Stimulated activated CD4-positive, alpha-beta T cell treated with anti-CD3 and anti-CD28 coated beads, Interleukin-15, amount 100 ng/mL, for 48 hours (primary cell): ENCODE results near the gene OR10R2.
"Not testable (repeated sequence)": the region's sequence is repeated elsewhere in the genome, so short reads cannot be mapped to it uniquely, and the experiment has no call there.

Source experiments
- DNase-seq, 2 donors: peaks; one replicate each; pipeline ENCODE4 v3.0.0-alpha.2; 2020; ENCODE audit warnings: low read depth in 2 of 2

OR10R2 gene

GRCh38 chr1:158471920-158472319 is at the start of gene OR10R2:
Gene OR10R2 (plus strand): TSS chr1:158472220. CDS start chr1:158472326, 106 bp downstream.
- DNase-seq = no peak

GRCh38 chr1:158425027-158425426 is 47.0 kb upstream of the OR10R2 start:
- DNase-seq = no peak

- DNase-seq = no peak
Observed at GRCh38 chr1:158426137-158426536, 45.9 kb upstream of the OR10R2 start, which contains the start of gene OR10K2. Gene OR10K2 (minus strand): TSS chr1:158426237. CDS start chr1:158420866, 5,371 bp downstream.

- not testable (repeated sequence) for DNase-seq
Observed at GRCh38 chr1:158430163-158430562, 41.9 kb upstream of the OR10R2 start.

- no peak for DNase-seq
Observed at GRCh38 chr1:158434741-158435140, 37.3 kb upstream of the OR10R2 start.

GRCh38 chr1:158445376-158445775 is 26.6 kb upstream of the OR10R2 start:
- no peak for DNase-seq

- no peak for DNase-seq
Observed at GRCh38 chr1:158454537-158454936, 17.5 kb upstream of the OR10R2 start.

GRCh38 chr1:158457246-158457645 is 14.8 kb upstream of the OR10R2 start:
- no peak for DNase-seq

GRCh38 chr1:158458263-158458662 is 13.8 kb upstream of the OR10R2 start:
- DNase-seq = no peak

- DNase-seq = no peak
Observed at GRCh38 chr1:158461534-158461933, 10.5 kb upstream of the OR10R2 start, which contains the start of gene OR10K1. Gene OR10K1 (plus strand): TSS chr1:158461834. CDS start chr1:158465562, 3,728 bp downstream.

GRCh38 chr1:158485455-158485854 is 13.4 kb downstream of the OR10R2 start:
- no peak for DNase-seq

GRCh38 chr1:158491316-158491715 is 19.3 kb downstream of the OR10R2 start:
- DNase-seq = no peak

- DNase-seq = no peak
Observed at GRCh38 chr1:158493054-158493453, 21.0 kb downstream of the OR10R2 start.

- no peak for DNase-seq
Observed at GRCh38 chr1:158494796-158495195, 22.8 kb downstream of the OR10R2 start.

GRCh38 chr1:158496374-158496773 is 24.4 kb downstream of the OR10R2 start:
- DNase-seq = no peak

- DNase-seq = peak; percentile 2 to 32
Observed at GRCh38 chr1:158506369-158506987, 34.5 kb downstream of the OR10R2 start.

GRCh38 chr1:158507511-158507910 is 35.5 kb downstream of the OR10R2 start:
- no peak for DNase-seq

GRCh38 chr1:158509471-158510156 is 37.6 kb downstream of the OR10R2 start:
- DNase-seq = no peak

GRCh38 chr1:158516966-158517365 is 44.9 kb downstream of the OR10R2 start:
- DNase-seq = no peak

- DNase-seq = no peak
Observed at GRCh38 chr1:158520021-158520420, 48.0 kb downstream of the OR10R2 start.

- DNase-seq = no peak
Observed at GRCh38 chr1:158520955-158521665, 49.1 kb downstream of the OR10R2 start.

- DNase-seq = no peak
Observed at GRCh38 chr1:158521666-158522058, 49.6 kb downstream of the OR10R2 start.
